Tibial nerve (tissue), 4 donors: ENCODE measurements around the gene ATP2A2. TPM values are rescaled to one million over a fixed set of nuclear protein-coding genes. Genes with fewer than 3 reads are reported as not detected.
"Not testable (repeated sequence)": the region's sequence is repeated elsewhere in the genome, so short reads cannot be mapped to it uniquely, and the experiment has no call there.

Source experiments
- DNase-seq, 2 donors: peaks; one replicate each; pipeline ENCODE4 v3.0.0-alpha.2; 2019; ENCODE audit warnings: low spot score in 2 of 2
- H3K27ac ChIP-seq, 4 donors: fragments of 200-600 bp; sonication (generic) in 3 of 4; one replicate each; pipeline ENCODE4 v1.5.1; 2017 to 2019; ENCODE audit warnings: mild to moderate bottlenecking in 1 of 4
- H3K27me3 ChIP-seq, 2 donors: fragments of 200-600 bp; sonication (generic) in 1 of 2; one replicate each; pipeline versions ENCODE4 v1.5.1 to v1.6.0; 2017 to 2019
- H3K36me3 ChIP-seq, 3 donors: fragments of 200-600 bp; sonication (generic); one replicate each; pipeline ENCODE4 v1.5.1; 2018 to 2019
- H3K4me1 ChIP-seq, 4 donors: fragments of 200-600 bp; sonication (generic) in 3 of 4; one replicate each; pipeline ENCODE4 v1.5.1; 2017 to 2019
- H3K4me3 ChIP-seq, 4 donors: fragments of 200-600 bp; sonication (generic) in 3 of 4; one replicate each; pipeline ENCODE4 v1.5.1; 2017 to 2019; ENCODE audit warnings: mild to moderate bottlenecking in 1 of 4, moderate library complexity in 1 of 4
- H3K9me3 ChIP-seq, 4 donors: fragments of 200-600 bp; sonication (generic) in 3 of 4; one replicate each; pipeline ENCODE4 v1.5.1; 2017 to 2019
- EP300 ChIP-seq, 2 donors: sonication (generic); formaldehyde crosslinking; IDR thresholded peaks; one replicate each; pipeline ENCODE4 v1.6.1; 2017; ENCODE audit warnings: antibody characterized with exemption in 2 of 2, mild to moderate bottlenecking in 1 of 2
- POLR2A ChIP-seq, 2 donors: fragments of 450-650 bp; IDR thresholded peaks; one replicate each; pipeline ENCODE4 v1.6.1; 2017; ENCODE audit warnings: antibody characterized with exemption in 2 of 2, mild to moderate bottlenecking in 2 of 2, moderate library complexity in 2 of 2
- WGBS, 2 donors: methylation state at CpG; one replicate each; pipeline ENCODE4 v1.1.5; 2018; 5-methylcytosine and 5-hydroxymethylcytosine counted together
- total RNA-seq, 4 donors: library from RNA; depleted of rRNA; stranded (reverse); fragments of >200 nt; gene quantifications; one replicate each; pipeline ENCODE4 v1.1.0, GENCODE V29; 2016
- TF ChIP-seq, protein P1 (sequence below), 5 experiments: fragments of 200-600 bp in 3 of 5; fragments of 450-650 bp in 2 of 5; sonication (generic) in 3 of 5; IDR thresholded peaks; one replicate each; pipeline ENCODE4 v1.5.1; 2016 to 2019; ENCODE audit warnings: antibody characterized with exemption in 5 of 5, mild to moderate bottlenecking in 3 of 5, moderate library complexity in 2 of 5

ATP2A2 gene
- total RNA-seq, 4 donors from 2014 or later, result 77.8 to 106 (median 90.1) TPM

- Histone ChIP-seq H3K9me3 (no peaks in the 10 kb centered on the region), H3K4me3 (no peak overlapping the region), H3K4me1 (peaks cover 0 to 16% (median 0%) of the 10 kb centered on the region in 4 donors), H3K36me3 (peaks cover 0 to 100% (median 45%) of the 10 kb centered on the region in 3 donors), H3K27me3 (no peaks in the 10 kb centered on the region), H3K27ac (no peak overlapping the region)
- DNase-seq, result no peak
- 89 to 92% methylated on average over 4 of the region's 4 CpGs for WGBS, 2 donors
- TF ChIP-seq POLR2A (IDR thresholded peaks at IDR 0.05) (no peak), EP300 (IDR thresholded peaks at IDR 0.05) (no peak)
- TF ChIP-seq, protein P1, sequence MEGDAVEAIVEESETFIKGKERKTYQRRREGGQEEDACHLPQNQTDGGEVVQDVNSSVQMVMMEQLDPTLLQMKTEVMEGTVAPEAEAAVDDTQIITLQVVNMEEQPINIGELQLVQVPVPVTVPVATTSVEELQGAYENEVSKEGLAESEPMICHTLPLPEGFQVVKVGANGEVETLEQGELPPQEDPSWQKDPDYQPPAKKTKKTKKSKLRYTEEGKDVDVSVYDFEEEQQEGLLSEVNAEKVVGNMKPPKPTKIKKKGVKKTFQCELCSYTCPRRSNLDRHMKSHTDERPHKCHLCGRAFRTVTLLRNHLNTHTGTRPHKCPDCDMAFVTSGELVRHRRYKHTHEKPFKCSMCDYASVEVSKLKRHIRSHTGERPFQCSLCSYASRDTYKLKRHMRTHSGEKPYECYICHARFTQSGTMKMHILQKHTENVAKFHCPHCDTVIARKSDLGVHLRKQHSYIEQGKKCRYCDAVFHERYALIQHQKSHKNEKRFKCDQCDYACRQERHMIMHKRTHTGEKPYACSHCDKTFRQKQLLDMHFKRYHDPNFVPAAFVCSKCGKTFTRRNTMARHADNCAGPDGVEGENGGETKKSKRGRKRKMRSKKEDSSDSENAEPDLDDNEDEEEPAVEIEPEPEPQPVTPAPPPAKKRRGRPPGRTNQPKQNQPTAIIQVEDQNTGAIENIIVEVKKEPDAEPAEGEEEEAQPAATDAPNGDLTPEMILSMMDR (IDR thresholded peaks at IDR 0.05), result no peak
Measured at GRCh38 chr12:110335481-110336045, 54.5 kb downstream of the ATP2A2 start.

DNA sequence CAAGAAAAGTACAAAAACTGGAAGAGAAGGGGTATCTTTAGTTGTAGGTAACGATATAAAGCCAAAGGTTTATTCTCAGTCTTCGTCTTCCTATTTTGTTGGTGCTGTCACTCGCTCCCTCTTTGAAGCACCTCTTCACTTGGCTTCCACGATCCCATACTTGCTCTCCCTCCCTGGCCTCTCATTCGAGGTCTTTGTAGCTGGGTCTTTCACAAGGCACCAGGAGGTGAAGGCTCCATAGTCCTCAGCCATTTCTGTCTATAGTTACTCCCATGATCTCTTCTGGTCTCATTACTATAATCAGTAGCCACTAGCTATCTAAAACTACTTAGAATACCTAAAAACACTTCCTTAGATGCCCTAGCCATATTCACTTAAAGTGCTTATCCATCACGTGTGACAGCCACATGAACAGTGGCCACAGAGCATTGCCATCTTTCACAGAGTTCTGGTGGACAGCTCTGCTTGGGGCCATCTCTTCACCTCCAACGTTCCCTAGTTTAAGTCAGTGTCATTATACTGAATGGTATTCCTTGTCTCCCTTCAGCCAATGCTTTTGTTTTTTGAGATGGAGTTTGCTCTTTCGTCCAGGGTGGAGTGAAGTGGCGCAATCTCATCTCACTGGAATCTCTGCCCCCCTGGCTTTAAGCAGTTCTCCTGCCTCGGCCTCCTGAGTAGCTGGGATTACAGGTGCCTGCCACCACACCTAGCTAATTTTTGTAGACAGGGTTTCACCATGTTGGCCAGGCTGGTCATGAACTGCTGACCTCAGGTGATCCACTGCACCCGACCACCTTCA is 57.1 kb downstream of the ATP2A2 start:
- Histone ChIP-seq H3K36me3 (peaks cover 0 to 100% (median 59%) of the 10 kb centered on the region in 3 donors), H3K27me3 (no peaks in the 10 kb centered on the region), H3K4me3 (no peak overlapping the region), H3K27ac (no peak overlapping the region), H3K4me1 (peaks cover 0 to 6% (median 0%) of the 10 kb centered on the region in 4 donors), H3K9me3 (no peaks in the 10 kb centered on the region)
- 89 to 91% methylated on average over 11 of the region's 11 CpGs for WGBS, 2 donors
- DNase-seq, result no peak
- TF ChIP-seq EP300 (IDR thresholded peaks at IDR 0.05) (no peak), POLR2A (IDR thresholded peaks at IDR 0.05) (no peak)
- TF ChIP-seq, protein P1 (IDR thresholded peaks at IDR 0.05), result no peak

DNA sequence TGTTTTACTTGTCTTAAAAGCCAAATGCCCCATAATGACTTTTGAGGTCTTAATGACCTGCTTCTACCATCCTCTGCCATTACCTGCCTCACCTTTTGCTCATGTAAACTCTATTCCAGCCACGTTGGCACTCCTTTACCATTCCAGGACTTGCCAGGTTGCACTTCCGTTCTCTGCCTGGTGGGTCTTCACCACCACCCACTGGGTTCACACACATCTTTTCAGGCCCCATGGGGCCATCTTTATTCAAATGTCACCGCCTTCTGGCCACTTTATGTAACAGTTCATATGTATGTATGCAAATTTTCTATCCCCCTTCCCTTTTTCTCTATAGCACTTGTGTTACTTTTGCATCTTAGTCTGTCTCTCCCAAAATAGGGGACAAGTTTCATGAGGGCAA is 57.7 kb downstream of the ATP2A2 start:
- Histone ChIP-seq H3K4me3 (no peak overlapping the region), H3K27me3 (no peaks in the 10 kb centered on the region), H3K4me1 (peaks cover 0 to 6% (median 0%) of the 10 kb centered on the region in 4 donors), H3K27ac (no peak overlapping the region), H3K9me3 (no peaks in the 10 kb centered on the region), H3K36me3 (peaks cover 0 to 100% (median 61%) of the 10 kb centered on the region in 3 donors)
- WGBS, 2 donors, result 72 to 80% methylated on average over 3 of the region's 3 CpGs
- DNase-seq, result no peak
- TF ChIP-seq POLR2A (IDR thresholded peaks at IDR 0.05) (no peak), EP300 (IDR thresholded peaks at IDR 0.05) (no peak)
- TF ChIP-seq, protein P1 (IDR thresholded peaks at IDR 0.05), result no peak

- no peak for DNase-seq
- WGBS, 2 donors, result 65 to 68% methylated on average over 8 of the region's 8 CpGs
- Histone ChIP-seq H3K27me3 (no peaks in the 10 kb centered on the region), H3K27ac (no peak overlapping the region), H3K4me1 (peaks cover 0 to 6% (median 0%) of the 10 kb centered on the region in 4 donors), H3K9me3 (no peaks in the 10 kb centered on the region), H3K4me3 (no peak overlapping the region), H3K36me3 (peaks cover 3 to 100% (median 61%) of the 10 kb centered on the region in 3 donors)
- TF ChIP-seq POLR2A (IDR thresholded peaks at IDR 0.05) (no peak), EP300 (IDR thresholded peaks at IDR 0.05) (no peak)
- TF ChIP-seq, protein P1 (IDR thresholded peaks at IDR 0.05), result no peak
Measured at GRCh38 chr12:110339184-110339952, 58.3 kb downstream of the ATP2A2 start.

DNA sequence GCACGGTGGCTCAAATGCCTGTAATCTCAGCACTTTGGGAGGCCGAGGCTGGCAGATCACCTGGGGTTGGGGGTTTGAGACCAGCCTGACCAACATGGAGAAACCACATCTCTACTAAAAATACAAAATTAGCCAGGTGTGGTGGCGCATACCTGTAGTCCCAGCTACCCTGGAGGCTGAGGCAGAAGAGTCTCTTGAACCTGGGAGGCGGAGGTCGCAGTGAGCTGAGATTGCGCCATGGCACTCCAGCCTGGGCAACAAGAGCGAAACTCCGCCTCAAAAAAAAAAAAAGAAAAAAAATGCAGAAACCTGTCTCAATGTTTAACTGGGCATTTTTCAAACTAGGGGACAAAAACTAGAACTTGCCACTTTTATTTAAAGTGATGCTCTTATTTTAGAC is 59.2 kb downstream of the ATP2A2 start:
- not testable (repeated sequence) for H3K27ac ChIP-seq, H3K4me1 ChIP-seq, H3K9me3 ChIP-seq, H3K4me3 ChIP-seq, DNase-seq, H3K27me3 ChIP-seq
- peaks cover 4 to 100% (median 63%) of the 10 kb centered on the region in 3 donors for H3K36me3 ChIP-seq
- WGBS, 2 donors, result 94 to 96% methylated on average over 8 of the region's 8 CpGs
